Omental fat pad (tissue), 4 donors: ENCODE data around the gene SLC8A1. TPM values are rescaled to one million over a fixed set of nuclear protein-coding genes. Genes with fewer than 3 reads are reported as not detected.

ENCODE experiments used
- ATAC-seq: fragments of 150-250 bp; one replicate; pipeline ENCODE4 v1.9.1; 2016; ENCODE audit warnings: mild to moderate bottlenecking, moderate library complexity; ENCODE audit not compliant: low FRiP score
- DNase-seq: peaks from one replicate; pipeline ENCODE4 v3.0.0-alpha.2; 2019; ENCODE audit warnings: low spot score
- CTCF ChIP-seq, 3 donors: fragments of 450-650 bp; IDR thresholded peaks; one replicate each; pipeline ENCODE4 v1.5.1; 2016 to 2017; ENCODE audit warnings: antibody characterized with exemption in 3 of 3, mild to moderate bottlenecking in 3 of 3, moderate library complexity in 2 of 3
- total RNA-seq, 4 donors: library from RNA; depleted of rRNA; stranded (reverse); fragments of >200 nt; gene quantifications; one replicate each; pipeline ENCODE4 v1.1.0, GENCODE V29; 2016

The SLC8A1 gene
- total RNA-seq, 4 donors from 2014 or later: 17.5 to 47.0 (median 30.0) TPM

- ATAC-seq (no peak), DNase-seq (no peak)
- no peak for TF ChIP-seq CTCF (IDR thresholded peaks at IDR 0.05)
These were observed 54.1 kb downstream of the SLC8A1 start for GRCh38 chr2:40397765-40398164.

GRCh38 chr2:40396124-40396523 is 55.8 kb downstream of the SLC8A1 start:
- TF ChIP-seq CTCF (IDR thresholded peaks at IDR 0.05): no peak
- ATAC-seq (no peak), DNase-seq (no peak)

- DNase-seq (no peak), ATAC-seq (no peak)
- no peak for TF ChIP-seq CTCF (IDR thresholded peaks at IDR 0.05)
These were observed 56.5 kb downstream of the SLC8A1 start for GRCh38 chr2:40395169-40396073.

- no peak for TF ChIP-seq CTCF (IDR thresholded peaks at IDR 0.05)
- no peak for ATAC-seq
- no peak for DNase-seq
These were observed 57.3 kb downstream of the SLC8A1 start for GRCh38 chr2:40394597-40394996.

GRCh38 chr2:40394031-40394430 is 57.9 kb downstream of the SLC8A1 start:
- ATAC-seq (no peak), DNase-seq (no peak)
- no peak for TF ChIP-seq CTCF (IDR thresholded peaks at IDR 0.05)

GRCh38 chr2:40388161-40388560 is 63.7 kb downstream of the SLC8A1 start:
- DNase-seq: no peak
- ATAC-seq: no peak
- no peak for TF ChIP-seq CTCF (IDR thresholded peaks at IDR 0.05)

GRCh38 chr2:40386177-40386576 is 65.7 kb downstream of the SLC8A1 start:
- DNase-seq: no peak
- ATAC-seq: no peak
- no peak for TF ChIP-seq CTCF (IDR thresholded peaks at IDR 0.05)
